HFFc6 (cell line): ENCODE results near the gene SRPRA. TPM values are rescaled to one million over a fixed set of nuclear protein-coding genes. Genes with fewer than 3 reads are reported as not detected.

Experiments
- DNase-seq: peaks from one replicate; pipeline ENCODE4 v3.0.0-alpha.2; 2018
- H3K27ac Mint-ChIP-seq: 2 replicates; pipeline ENCODE4 v1.8.0; 2020; ENCODE audit warnings: mild to moderate bottlenecking, mixed read lengths
- H3K27me3 Mint-ChIP-seq: 2 replicates; pipeline ENCODE4 v1.8.0; 2021; ENCODE audit warnings: mild to moderate bottlenecking, moderate library complexity, mixed read lengths; ENCODE audit not compliant: insufficient read depth
- H3K36me3 Mint-ChIP-seq: 2 replicates; pipeline ENCODE4 v1.8.0; 2021; ENCODE audit warnings: low read depth, mixed read lengths
- H3K4me1 Mint-ChIP-seq: 2 replicates; pipeline ENCODE4 v1.8.0; 2020; ENCODE audit warnings: low read depth, mixed read lengths
- H3K4me3 Mint-ChIP-seq: 2 replicates; pipeline ENCODE4 v1.8.0; 2020; ENCODE audit warnings: mild to moderate bottlenecking, moderate library complexity, mixed read lengths
- H3K9me3 Mint-ChIP-seq: 2 replicates; pipeline ENCODE4 v1.8.0; 2020; ENCODE audit warnings: mild to moderate bottlenecking, mixed read lengths
- total RNA-seq, 6 experiments: library from RNA; stranded (reverse); fragmentation: NEBNext Ultra II Directional; extraction: Animal tissue kit (Norgen Biotek cat#: 25700); gene quantifications; 2 replicates in 1 of 6; 3 replicates in 5 of 6; pipeline ENCODE4 v1.2.3, GENCODE V29; 2021
- TF ChIP-seq, protein P1 (sequence below): fragments of 200-600 bp; sonication (generic); IDR thresholded peaks from 2 replicates; pipeline ENCODE4 v1.5.0; 2021; ENCODE audit warnings: antibody characterized with exemption, mild to moderate bottlenecking

SRPRA gene
- total RNA-seq, 6 experiments from 2014 or later, result 153 to 177 (median 162) TPM

DNA sequence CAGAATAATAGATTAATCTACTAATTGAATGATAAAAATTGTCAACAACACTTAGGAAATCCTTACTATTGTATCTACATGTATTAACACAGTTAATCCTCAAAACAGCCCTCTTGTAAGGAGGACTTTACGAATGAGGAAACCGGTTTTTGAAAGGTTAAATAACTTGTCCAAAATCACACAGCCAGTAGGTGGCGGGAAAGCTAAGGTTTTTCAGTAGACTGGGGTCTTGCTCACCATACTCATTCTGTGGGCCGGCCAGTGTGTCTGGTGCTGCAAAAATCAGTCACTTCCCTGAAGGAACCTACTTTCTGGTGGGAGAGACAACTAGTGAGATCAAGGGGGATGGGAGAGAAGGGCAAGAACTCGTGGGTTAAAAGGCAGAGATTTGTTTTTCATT lies 39.0 kb upstream of the SRPRA start:
- Mint-ChIP-seq H3K9me3 (no peaks in the 10 kb centered on the region), H3K27me3 (peaks cover 2% of the 10 kb centered on the region; the same call in 1 of the 2 replicates), H3K36me3 (peaks cover 18% of the 10 kb centered on the region), H3K4me3 (peak overlapping the region; percentile 2; the same call in 1 of the 2 replicates), H3K4me1 (peaks cover 50% of the 10 kb centered on the region), H3K27ac (peak overlapping the region; percentile 17)
- TF ChIP-seq, protein P1, sequence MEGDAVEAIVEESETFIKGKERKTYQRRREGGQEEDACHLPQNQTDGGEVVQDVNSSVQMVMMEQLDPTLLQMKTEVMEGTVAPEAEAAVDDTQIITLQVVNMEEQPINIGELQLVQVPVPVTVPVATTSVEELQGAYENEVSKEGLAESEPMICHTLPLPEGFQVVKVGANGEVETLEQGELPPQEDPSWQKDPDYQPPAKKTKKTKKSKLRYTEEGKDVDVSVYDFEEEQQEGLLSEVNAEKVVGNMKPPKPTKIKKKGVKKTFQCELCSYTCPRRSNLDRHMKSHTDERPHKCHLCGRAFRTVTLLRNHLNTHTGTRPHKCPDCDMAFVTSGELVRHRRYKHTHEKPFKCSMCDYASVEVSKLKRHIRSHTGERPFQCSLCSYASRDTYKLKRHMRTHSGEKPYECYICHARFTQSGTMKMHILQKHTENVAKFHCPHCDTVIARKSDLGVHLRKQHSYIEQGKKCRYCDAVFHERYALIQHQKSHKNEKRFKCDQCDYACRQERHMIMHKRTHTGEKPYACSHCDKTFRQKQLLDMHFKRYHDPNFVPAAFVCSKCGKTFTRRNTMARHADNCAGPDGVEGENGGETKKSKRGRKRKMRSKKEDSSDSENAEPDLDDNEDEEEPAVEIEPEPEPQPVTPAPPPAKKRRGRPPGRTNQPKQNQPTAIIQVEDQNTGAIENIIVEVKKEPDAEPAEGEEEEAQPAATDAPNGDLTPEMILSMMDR, result peak; percentile 81
- DNase-seq, result peak; percentile 46

DNA sequence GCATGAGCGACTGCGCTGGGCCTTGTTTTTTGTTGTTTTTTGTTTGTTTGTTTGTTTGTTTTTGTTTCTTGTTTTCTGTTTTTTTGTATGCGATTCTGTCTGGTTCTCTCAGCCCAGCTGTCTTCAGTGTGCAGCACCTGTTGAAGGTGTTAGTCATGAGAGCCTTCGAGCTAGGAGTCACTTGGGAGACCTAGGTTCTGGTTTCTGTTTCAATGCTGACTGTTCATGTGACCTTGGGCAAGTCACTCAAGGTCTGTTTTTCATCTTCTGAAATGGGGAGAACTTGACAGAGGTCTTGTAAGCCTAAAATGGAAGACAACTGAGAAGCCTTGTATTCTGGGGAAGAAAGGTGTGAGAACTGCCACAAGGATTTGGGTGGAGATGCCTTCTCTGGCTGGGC lies 37.0 kb upstream of the SRPRA start:
- DNase-seq, result no peak
- H3K4me3 Mint-ChIP-seq, result peak overlapping the region; percentile 45; the same call in 1 of the 2 replicates
- H3K4me1 Mint-ChIP-seq, result peaks cover 40% of the 10 kb centered on the region
- peak overlapping the region; percentile 33; the same call in 1 of the 2 replicates for H3K27ac Mint-ChIP-seq
- TF ChIP-seq, protein P1, result no peak
- H3K27me3 Mint-ChIP-seq, result peaks cover 2% of the 10 kb centered on the region; the same call in 1 of the 2 replicates
- H3K9me3 Mint-ChIP-seq, result no peaks in the 10 kb centered on the region
- peaks cover 15% of the 10 kb centered on the region for H3K36me3 Mint-ChIP-seq

DNA sequence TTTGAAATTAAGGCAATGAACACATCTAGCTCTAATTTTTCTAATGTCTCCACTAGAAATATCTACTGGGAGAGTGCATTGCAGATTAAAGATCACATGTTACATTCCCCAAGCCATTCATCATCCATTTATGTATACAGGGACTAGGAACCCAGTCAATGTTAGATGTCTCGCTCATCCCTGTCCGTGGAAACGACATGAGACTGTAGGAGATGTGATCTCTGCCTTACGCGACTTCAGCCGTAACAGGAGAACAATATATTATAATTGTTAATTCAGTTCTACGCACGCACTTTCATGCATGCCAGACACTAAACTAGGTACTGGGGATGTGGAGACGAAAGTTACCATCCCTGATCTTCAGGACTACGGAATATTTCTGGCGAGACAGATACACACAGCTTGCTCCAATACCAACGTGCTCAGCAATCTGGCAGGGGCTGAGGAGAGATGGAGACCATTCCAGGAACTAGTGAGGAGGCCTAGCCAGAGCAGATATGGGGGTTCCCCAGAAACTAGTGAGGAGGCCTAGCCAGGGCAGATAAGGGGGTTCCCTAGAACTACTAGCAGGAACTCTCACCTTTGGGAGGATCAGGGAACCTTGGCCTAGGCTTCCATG lies 35.9 kb upstream of the SRPRA start:
- peak overlapping the region; percentile 96 for H3K4me3 Mint-ChIP-seq
- H3K27me3 Mint-ChIP-seq, result peaks cover 2% of the 10 kb centered on the region; the same call in 1 of the 2 replicates
- peak overlapping the region; percentile 89 for H3K27ac Mint-ChIP-seq
- TF ChIP-seq, protein P1, result no peak
- DNase-seq, result peak; percentile 38
- peaks cover 15% of the 10 kb centered on the region for H3K36me3 Mint-ChIP-seq
- H3K9me3 Mint-ChIP-seq, result no peaks in the 10 kb centered on the region
- peaks cover 31% of the 10 kb centered on the region for H3K4me1 Mint-ChIP-seq

DNA sequence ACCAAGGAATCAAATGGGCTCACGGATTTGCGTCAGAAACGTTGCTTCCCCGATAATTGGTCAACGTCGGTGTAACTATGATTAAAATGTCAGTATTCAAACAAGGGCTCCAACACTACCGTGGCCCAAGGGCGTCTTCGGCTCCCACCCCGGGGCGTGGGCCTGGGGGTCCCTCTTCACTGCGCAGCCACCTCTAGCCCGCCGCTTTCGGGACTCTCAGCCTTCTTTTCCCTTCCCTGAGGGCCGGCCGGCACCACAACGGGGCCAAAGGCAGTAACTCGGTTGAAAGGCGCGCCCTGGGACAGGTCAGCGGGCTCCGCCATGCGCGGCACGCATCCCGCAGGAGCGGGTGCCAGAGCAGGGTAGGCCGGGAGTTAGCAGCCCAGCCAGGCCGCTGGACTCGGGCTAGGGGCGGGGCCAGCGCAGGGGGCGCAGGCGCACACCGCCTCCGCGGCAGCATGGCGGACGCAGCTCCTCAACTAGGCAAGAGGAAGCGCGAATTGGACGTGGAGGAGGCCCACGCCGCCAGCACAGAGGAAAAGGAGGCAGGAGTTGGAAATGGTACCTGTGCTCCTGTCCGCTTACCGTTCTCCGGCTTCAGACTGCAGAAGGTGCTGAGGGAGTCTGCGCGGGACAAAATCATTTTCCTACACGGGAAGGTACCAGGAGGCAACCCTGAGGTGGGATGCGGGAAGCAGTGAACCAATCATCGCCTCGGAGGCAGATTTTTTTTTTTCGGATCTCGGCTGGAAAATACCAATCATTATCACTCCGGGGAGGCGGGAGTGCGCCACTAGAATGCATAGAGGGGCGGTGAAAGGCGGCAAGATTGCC lies 35.1 kb upstream of the SRPRA start, which contains the start of gene DCPS:
DCPS (plus strand) TSS at position 438 of the 834 bp plus-strand sequence; CDS start at position 459, 21 bp downstream.
- peak; percentile 81 for DNase-seq
- Mint-ChIP-seq H3K9me3 (no peaks in the 10 kb centered on the region), H3K27ac (peak within 1 kb of the TSS; percentile 89), H3K4me1 (peaks cover 31% of the 10 kb centered on the region), H3K36me3 (peaks cover 20% of the 10 kb centered on the region), H3K4me3 (peak within 1 kb of the TSS; percentile 96), H3K27me3 (peaks cover 2% of the 10 kb centered on the region; the same call in 1 of the 2 replicates)
- TF ChIP-seq, protein P1, result peak; percentile 18; the same call in 1 of the 2 replicates

DNA sequence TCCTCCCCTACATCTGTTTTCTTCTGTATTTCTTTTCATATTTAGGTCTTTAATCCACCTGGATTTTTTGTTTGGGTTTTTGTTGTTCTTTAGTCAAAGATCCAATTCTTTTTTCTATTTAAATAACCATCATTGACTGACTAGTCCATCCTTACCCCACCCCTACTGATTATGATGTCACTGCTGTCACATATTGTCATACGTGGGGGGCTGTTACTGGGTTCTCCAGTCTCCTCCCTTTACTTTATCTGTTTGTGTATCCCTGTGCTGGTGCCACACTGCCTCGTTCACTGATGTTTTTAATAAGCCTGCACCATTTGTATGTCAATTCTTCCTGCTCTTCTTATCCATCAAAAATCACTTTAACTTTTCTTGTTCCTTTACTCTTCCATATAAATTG lies 28.3 kb upstream of the SRPRA start:
- H3K9me3 Mint-ChIP-seq, result no peaks in the 10 kb centered on the region
- no peak for DNase-seq
- TF ChIP-seq, protein P1, result no peak
- H3K27me3 Mint-ChIP-seq, result no peaks in the 10 kb centered on the region
- H3K4me3 Mint-ChIP-seq, result no peak overlapping the region
- no peaks in the 10 kb centered on the region for H3K4me1 Mint-ChIP-seq
- peaks cover 8% of the 10 kb centered on the region; the same call in 1 of the 2 replicates for H3K36me3 Mint-ChIP-seq
- no peak overlapping the region for H3K27ac Mint-ChIP-seq
